EL (cell line): ENCODE data around the gene CLHC1.

Source experiments
- DNase-seq: peaks from one replicate; pipeline ENCODE4 v3.0.0-alpha.2; 2016

The CLHC1 gene

DNA sequence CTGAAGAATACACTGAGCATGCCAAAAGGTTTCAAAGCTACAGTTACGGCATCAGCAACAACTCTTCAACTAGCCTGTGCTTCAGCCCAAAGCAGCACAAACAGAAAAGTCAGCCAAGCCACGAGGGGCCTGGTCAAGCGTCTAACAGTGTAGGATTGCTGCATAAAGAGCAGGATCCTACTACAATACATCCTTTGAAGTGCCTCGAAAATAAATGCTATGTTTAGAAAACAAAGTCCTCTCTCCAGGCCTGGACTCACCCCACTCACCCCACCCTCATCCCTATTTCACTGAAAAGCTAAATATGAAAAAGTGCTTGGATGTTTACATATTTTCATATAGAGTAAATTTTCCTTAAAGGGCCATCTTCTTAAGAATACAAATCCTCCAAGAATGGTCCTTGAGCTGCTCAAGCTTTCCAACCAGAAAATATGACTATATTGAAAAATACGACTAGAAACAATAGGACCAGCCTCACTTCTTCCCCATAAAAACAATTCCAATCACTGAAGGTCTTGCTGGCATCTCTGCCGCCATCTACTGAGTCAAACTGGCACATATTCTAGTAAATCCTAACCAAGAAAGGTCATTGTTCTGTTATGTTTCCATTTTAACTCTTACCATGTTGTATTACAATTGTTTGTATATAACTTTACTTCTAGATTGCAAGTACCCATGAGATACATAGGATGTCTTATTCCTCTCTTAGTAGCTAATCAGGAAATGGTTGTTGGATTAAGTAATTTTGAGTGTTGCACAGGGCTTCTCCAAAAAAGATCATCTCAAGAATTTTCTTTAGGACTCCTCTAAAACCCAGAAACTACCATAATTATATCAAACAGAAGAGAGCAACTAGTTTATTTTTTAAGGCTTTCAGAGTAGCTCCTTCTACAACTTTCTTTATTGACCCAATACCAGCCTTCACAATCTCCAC, 63.6 kb downstream of the CLHC1 start:
- peak; percentile 82 for DNase-seq

DNA sequence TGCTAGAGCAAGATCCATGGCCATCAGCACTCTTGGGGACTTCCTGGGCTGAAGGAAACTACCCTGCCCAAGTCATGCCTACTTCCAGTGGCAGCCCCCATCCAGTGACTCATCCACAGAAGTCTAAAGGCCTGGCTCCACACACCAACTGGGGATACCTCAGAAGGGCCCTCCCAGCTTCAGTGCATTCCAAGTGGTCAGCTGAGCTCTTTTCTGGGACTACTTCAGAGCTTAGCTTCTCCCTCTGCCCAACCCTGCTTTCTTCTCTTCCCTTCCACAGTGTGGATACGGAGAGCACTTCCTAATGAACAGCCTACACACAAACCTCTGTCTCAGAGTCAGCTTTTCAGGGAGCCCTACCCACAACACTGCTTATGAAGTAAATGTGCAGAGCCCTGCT, 66.5 kb downstream of the CLHC1 start:
- DNase-seq = peak; percentile 90

GRCh38 chr2:55164534-55165480, 67.3 kb downstream of the CLHC1 start:
- DNase-seq = no peak

DNA sequence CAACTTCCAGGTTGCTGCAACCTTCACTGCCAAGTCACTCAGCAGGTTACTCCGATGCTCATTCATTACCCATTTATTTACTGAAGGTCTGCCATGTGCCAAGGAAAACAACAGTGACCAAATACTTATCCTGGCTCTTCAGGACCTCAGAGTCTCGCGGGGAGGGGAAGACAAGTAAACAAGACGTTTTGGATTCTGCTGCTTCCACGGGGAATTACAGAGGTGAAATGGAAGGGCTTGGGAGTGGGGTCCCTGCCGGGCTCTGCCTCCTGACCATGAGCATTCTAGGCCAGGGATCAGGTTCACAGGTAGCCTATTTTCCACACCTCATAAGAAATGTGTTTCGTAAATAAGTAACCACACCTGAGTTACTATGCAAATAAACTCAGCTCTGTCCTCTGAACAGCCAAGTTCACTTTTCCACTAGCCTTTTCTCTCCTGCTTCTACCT, 68.1 kb downstream of the CLHC1 start:
- DNase-seq = no peak

GRCh38 chr2:55163274-55163721, 68.8 kb downstream of the CLHC1 start:
- DNase-seq = peak; percentile 81

DNA sequence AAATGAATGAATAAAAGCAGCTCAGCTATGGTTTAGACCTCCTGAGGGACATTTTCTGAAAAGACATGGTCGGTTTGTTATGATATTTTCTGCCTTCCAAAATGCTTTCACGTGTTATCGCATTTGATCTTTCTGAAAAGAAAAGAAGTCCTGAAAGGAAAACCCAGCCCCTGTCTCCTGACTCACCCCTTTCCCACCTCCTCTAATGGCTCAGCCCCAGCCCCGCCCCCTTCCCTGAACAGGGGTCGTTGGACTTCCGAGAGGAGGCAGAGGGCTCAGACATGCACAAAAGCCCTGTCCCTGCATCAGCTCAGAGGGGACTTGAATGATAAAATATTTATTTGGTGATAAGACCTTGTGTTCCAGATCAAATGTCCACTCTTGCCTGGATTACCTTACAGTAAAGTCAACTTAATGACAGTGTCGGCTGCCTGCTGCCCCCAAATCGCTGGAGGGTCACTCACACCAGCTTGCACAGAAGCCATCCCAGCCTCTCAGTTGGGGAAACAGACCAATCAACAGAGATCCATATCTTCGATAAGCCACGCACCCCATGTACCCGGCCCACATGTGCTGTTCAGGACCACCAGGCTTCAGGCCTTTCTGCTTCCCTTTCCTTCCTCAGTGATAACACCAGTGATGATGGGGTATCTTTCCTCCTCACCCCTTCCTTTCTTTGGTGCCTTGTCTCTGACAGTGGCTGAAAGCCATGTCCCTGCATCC, 69.6 kb downstream of the CLHC1 start:
- DNase-seq = no peak

DNA sequence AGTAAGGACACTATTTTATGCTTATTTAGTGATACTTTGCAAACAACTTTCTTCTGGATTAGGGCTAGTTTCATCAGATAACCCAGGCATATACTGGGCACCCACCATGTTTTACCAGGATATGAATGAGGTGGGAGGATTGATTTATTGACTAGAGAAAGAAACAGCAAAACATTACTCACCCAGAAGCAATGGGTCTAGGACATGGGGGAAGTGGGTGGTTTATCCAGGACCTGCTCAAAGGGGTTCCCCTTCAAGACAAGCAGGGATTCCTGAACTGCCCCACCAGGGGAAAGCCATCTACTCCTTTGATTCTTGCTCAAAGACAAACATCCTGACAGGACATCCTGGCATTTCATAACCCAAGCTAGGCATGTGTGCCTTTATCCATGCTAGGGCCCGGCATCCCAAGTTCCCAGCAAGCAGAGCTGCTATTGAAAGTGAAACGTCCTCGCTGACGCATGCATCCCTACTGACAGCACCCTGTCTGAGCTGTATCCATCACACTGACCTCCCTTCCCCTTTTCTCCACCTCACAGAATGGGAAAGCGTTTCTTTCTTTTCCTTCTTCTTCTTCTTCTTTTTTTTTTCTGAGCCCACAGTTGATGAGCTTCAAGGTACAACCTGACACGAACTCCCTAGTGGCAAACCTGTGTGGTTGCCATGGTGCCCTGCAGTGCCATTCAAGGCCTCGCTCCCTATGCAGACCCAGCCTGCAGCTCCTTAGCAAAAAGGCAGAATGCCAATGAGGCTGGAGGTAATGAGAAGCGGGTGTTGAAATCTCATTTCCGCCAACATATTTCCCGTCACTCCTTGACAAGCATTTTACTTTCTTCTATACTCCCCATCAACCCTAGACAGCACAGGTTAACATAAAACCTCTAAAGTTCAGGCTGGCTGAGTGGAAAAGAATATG, 70.5 kb downstream of the CLHC1 start:
- DNase-seq = no peak

DNA sequence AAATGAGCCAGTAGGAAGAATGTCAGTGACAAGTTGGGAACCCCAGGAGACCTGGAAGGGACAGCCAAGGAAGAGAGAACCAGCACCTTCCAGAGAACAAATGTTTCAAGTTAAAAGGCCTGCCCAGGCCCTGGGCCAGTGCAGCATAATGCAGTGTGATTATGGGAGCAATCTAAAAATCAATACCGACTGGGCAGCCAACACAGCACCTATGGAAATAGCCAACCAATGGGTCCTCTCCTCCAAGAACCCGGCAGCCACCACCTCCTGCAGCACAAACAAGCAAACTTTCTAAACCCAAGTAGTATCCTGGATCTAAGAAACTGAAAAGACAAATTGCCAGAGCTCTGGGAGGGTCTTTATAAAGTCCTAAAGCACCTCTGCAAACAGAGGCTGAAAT, 71.7 kb downstream of the CLHC1 start:
- DNase-seq = no peak

DNA sequence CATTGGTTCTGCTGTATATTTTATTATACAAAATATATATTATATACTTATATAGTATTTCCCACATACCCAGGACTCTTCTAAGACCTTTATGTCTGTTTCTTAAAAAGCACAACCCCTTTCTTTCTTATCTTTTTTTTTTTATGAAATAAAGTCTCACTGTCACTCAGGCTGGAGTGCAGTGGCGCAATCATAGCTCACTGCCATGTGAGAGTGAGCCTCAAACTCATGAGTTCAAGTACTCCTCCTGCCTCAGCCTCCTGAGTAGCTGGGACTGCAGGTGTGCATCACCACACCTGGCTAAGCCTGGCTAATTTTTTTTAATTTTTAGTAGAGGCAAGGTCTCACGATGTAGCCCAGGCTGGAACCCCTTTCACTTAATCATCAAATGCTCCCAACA, 72.3 kb downstream of the CLHC1 start:
- DNase-seq = no peak

DNA sequence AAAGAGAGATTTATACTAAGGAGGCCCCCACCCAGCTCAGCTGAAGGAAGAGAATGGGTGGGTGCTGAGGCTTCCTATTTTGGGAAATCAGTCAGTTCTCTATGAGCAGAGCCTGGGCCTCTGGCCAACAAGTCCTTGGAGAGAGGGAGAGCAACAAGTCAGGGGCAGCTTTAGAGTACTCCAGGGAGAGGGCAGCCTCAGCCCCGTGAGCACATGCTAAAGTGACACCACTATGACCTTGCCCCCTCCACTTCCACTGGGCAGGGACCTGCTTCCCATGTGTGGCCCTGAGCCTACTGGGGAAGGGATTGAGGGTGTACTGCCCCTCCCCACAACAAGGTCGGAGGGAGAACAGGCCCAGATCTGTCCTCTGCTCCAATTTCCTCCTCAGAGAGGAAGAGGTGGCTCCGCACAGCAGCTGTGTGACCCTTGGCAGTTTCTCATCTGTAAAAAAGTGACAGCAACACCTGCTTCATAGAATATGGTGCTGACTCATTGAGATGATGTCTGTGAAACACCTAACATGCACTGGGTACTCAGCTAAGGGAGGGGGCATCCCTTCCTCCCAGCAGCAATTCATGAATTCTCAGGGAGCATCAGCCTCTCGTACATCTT, 72.9 kb downstream of the CLHC1 start:
- no peak for DNase-seq

DNA sequence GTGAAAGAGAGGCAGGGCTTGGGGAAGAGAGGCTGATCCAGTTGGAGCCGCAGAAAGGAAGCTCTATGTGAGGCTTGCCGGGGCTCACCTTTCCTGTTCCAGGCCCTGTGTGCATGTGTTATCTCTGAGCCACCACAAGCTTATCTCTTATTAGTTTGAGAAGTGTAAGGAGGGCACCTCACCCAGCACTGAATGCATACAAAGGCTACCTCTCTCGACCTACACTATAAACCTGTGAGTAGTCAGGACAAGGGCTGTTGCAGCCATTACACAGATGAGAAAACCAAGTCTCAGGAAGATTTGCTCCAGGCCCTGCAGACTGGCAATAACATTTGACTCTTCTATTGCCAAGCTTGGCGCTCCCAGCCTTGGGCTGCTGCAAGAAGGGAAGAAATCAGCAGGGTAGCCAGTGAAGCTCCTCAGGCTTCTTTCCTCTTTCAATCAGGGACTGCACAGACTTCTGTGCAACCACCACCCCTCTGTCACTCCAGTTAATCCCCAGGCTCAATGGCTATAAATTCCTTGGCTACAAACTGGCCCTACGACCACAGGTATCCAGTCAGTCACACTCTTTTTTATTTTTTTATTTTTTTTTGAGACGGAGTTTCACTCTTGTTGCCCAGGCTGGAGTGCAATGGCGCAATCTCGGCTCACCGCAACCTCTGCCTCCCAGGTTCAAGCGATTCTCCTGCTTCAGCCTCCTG, 73.8 kb downstream of the CLHC1 start:
- DNase-seq = no peak

GRCh38 chr2:55157474-55157884, 74.6 kb downstream of the CLHC1 start:
- peak; percentile 77 for DNase-seq

DNA sequence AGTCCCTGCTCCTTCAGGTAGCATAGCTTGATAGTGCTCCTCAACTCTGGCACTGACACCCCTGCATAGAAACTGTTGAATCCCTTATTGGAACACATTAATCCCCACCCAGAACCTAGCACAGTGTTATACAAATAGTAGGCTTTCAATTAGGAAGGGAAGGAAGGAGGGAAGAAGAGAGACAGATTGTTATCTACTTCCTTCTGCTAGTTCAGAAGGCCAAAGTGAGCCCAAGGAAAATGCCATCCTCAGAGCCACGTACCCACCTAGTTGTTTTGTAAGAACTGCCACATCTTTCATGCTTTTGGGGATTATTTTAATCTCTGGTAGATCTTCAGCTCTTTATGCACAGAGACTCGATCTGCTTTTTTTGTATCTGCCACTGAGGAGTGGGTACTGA, 75.1 kb downstream of the CLHC1 start:
- DNase-seq = no peak

GRCh38 chr2:55156326-55156725, 75.8 kb downstream of the CLHC1 start:
- DNase-seq = no peak

- peak; percentile 80 for DNase-seq
Observed at GRCh38 chr2:55155764-55156281, 76.3 kb downstream of the CLHC1 start.

- DNase-seq = no peak
Observed at GRCh38 chr2:55155206-55155605, 76.9 kb downstream of the CLHC1 start.

DNA sequence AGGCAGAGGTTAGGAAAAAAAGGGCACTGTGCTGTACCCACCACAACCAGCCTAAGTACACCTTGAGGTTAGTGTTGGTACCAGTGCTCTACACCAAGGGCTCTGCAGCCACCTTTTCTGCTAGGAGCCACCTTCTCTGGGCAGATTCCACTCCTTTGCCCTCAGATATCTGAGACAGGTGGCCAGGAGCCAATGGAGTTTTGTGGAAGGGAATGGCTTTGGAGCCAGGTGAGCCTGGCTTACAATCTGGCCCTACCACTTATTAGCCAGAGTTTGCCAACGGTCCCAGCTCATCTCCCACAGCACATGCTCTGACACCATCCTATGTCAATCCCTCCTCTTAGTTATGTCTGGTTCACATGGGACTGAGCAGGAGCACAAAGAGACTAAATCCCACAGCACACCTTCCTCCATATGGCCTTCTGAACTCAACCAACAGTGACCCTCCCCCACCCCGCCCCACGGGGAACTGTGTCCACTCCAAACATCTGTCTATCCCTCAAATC, 77.5 kb downstream of the CLHC1 start:
- DNase-seq = no peak

- no peak for DNase-seq
Observed at GRCh38 chr2:55153584-55154299, 78.4 kb downstream of the CLHC1 start.
